Loucy (cell line): ENCODE data around the gene HEATR1.

Experiments
- CTCF ChIP-seq: fragments of 200-600 bp; sonication (generic); conservative IDR thresholded peaks from 2 replicates; pipeline ENCODE4 v1.5.1; 2014; ENCODE audit warnings: mild to moderate bottlenecking, antibody characterized with exemption, low read length
- EZH2phosphoT487 ChIP-seq: fragments of 200-600 bp; IDR thresholded peaks from 2 replicates; pipeline ENCODE4 v1.6.1; 2018; ENCODE audit warnings: antibody characterized with exemption, mild to moderate bottlenecking, moderate library complexity, borderline replicate concordance

GRCh38 chr1:236638945-236639344 lies 34.6 kb upstream of the HEATR1 start:
- TF ChIP-seq CTCF, result no peak
- no peak for TF ChIP-seq EZH2phosphoT487
